GM18909 (cell line): Measurements from ENCODE around the gene GUK1.

Experiments
- ATAC-seq: cut with Tn5 transposase; IDR thresholded peaks from one replicate; pipeline ENCODE4 v1.9.1; 2021; ENCODE audit warnings: mild to moderate bottlenecking; ENCODE audit not compliant: unreplicated experiment, poor library complexity

The GUK1 gene

GRCh38 chr1:228159008-228159665 is 19.1 kb downstream of the GUK1 start:
- no peak for ATAC-seq

- ATAC-seq: no peak
These were observed 20.2 kb downstream of the GUK1 start for GRCh38 chr1:228160201-228160761.

- ATAC-seq: no peak
These were observed 21.3 kb downstream of the GUK1 start for GRCh38 chr1:228161362-228161761.

- no peak for ATAC-seq
These were observed 21.8 kb downstream of the GUK1 start for GRCh38 chr1:228161866-228162265.

- no peak for ATAC-seq
These were observed 22.4 kb downstream of the GUK1 start for GRCh38 chr1:228162286-228163006.

- no peak for ATAC-seq
These were observed 23.1 kb downstream of the GUK1 start for GRCh38 chr1:228163007-228163753.

- no peak for ATAC-seq
These were observed 23.9 kb downstream of the GUK1 start for GRCh38 chr1:228163776-228164519.

- ATAC-seq: no peak
These were observed 24.7 kb downstream of the GUK1 start for GRCh38 chr1:228164561-228165371.

- ATAC-seq: peak; percentile 84
These were observed 25.5 kb downstream of the GUK1 start, which contains the start of gene IBA57 for GRCh38 chr1:228165372-228166169. Gene IBA57, plus strand, starts transcription at chr1:228165804. Its CDS starts 13 bp downstream, at chr1:228165817.

GRCh38 chr1:228166170-228166936 is 26.3 kb downstream of the GUK1 start:
- peak; percentile 14 for ATAC-seq

GRCh38 chr1:228168563-228169270 is 28.6 kb downstream of the GUK1 start:
- no peak for ATAC-seq

- ATAC-seq: no peak
These were observed 29.3 kb downstream of the GUK1 start for GRCh38 chr1:228169345-228169744.

GRCh38 chr1:228170666-228171065 is 30.6 kb downstream of the GUK1 start:
- no peak for ATAC-seq

GRCh38 chr1:228171221-228171891 is 31.3 kb downstream of the GUK1 start:
- no peak for ATAC-seq

- ATAC-seq: no peak
These were observed 32.8 kb downstream of the GUK1 start for GRCh38 chr1:228172591-228173527.
